ENCODE results near the gene ZNRD2.

GRCh38 chr11:65538915-65539743 lies 31.1 kb upstream of the ZNRD2 start:
- TF ChIP-seq EZH2 (IDR thresholded peaks at IDR 0.05) (no peak), POLR2AphosphoS5 (IDR thresholded peaks at IDR 0.05; ENCODE audit: borderline replicate concordance, low read depth, low read length) (no peak)
